Activated CD8-positive, alpha-beta T cell treated with anti-CD3 and anti-CD28 coated beads for 36 hours (primary cell): ENCODE measurements around the gene BMP6. TPM values are rescaled to one million over a fixed set of nuclear protein-coding genes. Genes with fewer than 3 reads are reported as not detected.

Source experiments
- ATAC-seq: fragments of 200-7000 bp; cut with Tn5 transposase; one replicate; pipeline ENCODE4 v1.10.0; 2021; ENCODE audit warnings: mild to moderate bottlenecking, moderate library complexity
- CTCF ChIA-PET: fragments of 350-600 bp; sonication (Branson Sonifier 250); formaldehyde crosslinking; loops from one replicate; lab custom pipeline; 2021; ENCODE audit warnings: antibody characterized with exemption; lab: Charles Lee
- POLR2A ChIA-PET: fragments of 350-600 bp; sonication (Branson Sonifier 250); formaldehyde crosslinking; loops from one replicate; lab custom pipeline; 2021; ENCODE audit warnings: antibody characterized with exemption; lab: Charles Lee
- DNase-seq: peaks from one replicate; pipeline ENCODE4 v3.0.0-alpha.2; 2020
- H3K27ac Mint-ChIP-seq: one replicate; pipeline ENCODE4 v1.8.0; 2021; ENCODE audit warnings: mild to moderate bottlenecking, mixed read lengths
- H3K27me3 Mint-ChIP-seq: one replicate; pipeline ENCODE4 v1.8.0; 2021; ENCODE audit warnings: mixed read lengths
- H3K36me3 Mint-ChIP-seq: one replicate; pipeline ENCODE4 v1.8.0; 2021; ENCODE audit warnings: low read depth, mixed read lengths
- H3K4me1 Mint-ChIP-seq: one replicate; pipeline ENCODE4 v1.8.0; 2021; ENCODE audit warnings: low read depth, mixed read lengths
- H3K4me3 Mint-ChIP-seq: one replicate; pipeline ENCODE4 v1.8.0; 2021; ENCODE audit warnings: mild to moderate bottlenecking, moderate library complexity, mixed read lengths
- H3K9me3 Mint-ChIP-seq: one replicate; pipeline ENCODE4 v1.8.0; 2021; ENCODE audit warnings: mixed read lengths
- CTCF ChIP-seq: fragments of 200-600 bp; IDR thresholded peaks from one replicate; pipeline ENCODE4 v1.8.0; 2022; ENCODE audit warnings: antibody characterized with exemption, mild to moderate bottlenecking
- intact Hi-C: fragments of 100-400 bp; cut with micrococcal nuclease; formaldehyde crosslinking; loops from one replicate; pipeline ENCODE4 v1.10.0; 2022
- total RNA-seq, 2 experiments: library from RNA; stranded (reverse); gene quantifications; one replicate each; pipeline ENCODE4 v1.2.3, GENCODE V29; 2021

BMP6 gene
- total RNA-seq, 2 experiments from 2014 or later, result 0.09 to 0.18 TPM

GRCh38 chr6:7902867-7903266 is 177.0 kb downstream of the BMP6 start:
- ChIA-PET CTCF (interaction anchor here (0.9 to 1.2 kb wide), 2 partner anchors 90 to 156 kb away, joined by 3 read pairs; no protein-coding TSS in a partner anchor), POLR2A (no interaction called here)
- DNase-seq (no peak), ATAC-seq (no peak)
- H3K36me3 Mint-ChIP-seq, result peaks cover 44% of the 10 kb centered on the region
- H3K27me3 Mint-ChIP-seq, result no peaks in the 10 kb centered on the region
- no peaks in the 10 kb centered on the region for H3K9me3 Mint-ChIP-seq
- H3K4me1 Mint-ChIP-seq, result peaks cover 6% of the 10 kb centered on the region
- H3K27ac Mint-ChIP-seq, result no peak overlapping the region
- intact Hi-C loops, result no loop called here
- H3K4me3 Mint-ChIP-seq, result no peak overlapping the region
- TF ChIP-seq CTCF, result no peak

DNA sequence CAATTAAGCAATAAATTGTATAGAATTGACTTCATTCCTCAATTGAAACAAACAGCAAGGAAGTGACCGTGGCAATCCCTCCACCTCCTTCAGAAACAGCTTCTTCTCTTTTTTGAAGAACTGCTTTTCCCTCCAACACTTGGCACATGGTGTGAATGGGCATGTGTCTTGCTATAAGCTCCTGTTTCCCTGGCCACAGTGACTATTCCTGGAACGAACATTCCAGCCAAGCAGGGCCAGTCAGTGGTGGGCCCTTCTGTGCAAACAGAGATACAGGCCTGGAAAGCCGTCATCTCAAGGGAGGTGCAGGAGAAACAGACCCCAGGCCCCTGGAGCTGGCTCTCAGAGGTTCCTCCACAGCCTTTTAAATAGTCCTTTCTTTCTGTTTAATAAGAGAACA is 177.8 kb downstream of the BMP6 start:
- TF ChIP-seq CTCF, result no peak
- Mint-ChIP-seq H3K4me1 (peaks cover 7% of the 10 kb centered on the region), H3K27ac (no peak overlapping the region), H3K9me3 (no peaks in the 10 kb centered on the region), H3K36me3 (peaks cover 36% of the 10 kb centered on the region), H3K4me3 (no peak overlapping the region), H3K27me3 (no peaks in the 10 kb centered on the region)
- intact Hi-C loops, result no loop called here
- ATAC-seq (no peak), DNase-seq (no peak)
- CTCF ChIA-PET, result no interaction called here
- POLR2A ChIA-PET, result no interaction called here

DNA sequence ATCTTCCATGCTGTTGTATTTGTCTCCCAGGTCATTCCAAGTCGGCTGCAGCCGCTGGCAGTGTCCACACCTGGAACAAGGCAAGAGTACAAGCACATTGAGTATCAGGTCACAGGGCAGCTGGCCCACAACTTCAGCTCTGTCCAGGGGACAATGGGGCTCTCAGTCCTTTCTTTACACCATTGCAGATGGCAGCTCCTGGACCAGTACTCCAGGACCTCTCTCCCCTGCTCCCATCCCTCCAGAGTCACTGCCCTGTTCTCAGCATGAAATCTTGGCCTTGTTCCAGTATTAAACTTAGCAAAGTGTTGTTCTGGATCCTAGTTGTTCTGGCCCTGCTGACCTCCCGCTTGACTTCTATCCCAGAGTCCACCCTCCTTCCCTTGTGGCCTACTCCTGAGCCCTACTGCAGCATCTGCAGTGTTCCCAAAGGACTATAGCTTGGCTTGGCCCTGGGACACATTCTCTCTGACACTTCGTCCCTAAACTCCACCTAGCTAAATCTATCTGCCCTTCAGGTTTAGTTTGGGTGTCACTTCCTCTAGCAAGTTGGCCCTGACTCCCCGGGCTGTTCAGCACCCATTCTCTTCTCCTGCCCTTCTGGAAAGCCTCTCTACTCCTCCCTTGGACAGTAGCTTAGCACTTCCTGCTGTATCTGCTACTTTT is 178.9 kb downstream of the BMP6 start:
- H3K36me3 Mint-ChIP-seq, result peaks cover 33% of the 10 kb centered on the region
- no peak for TF ChIP-seq CTCF
- H3K27ac Mint-ChIP-seq, result peak overlapping the region; percentile 25

GRCh38 chr6:7905416-7905815 is 179.5 kb downstream of the BMP6 start:
- no peak for ATAC-seq
- Mint-ChIP-seq H3K4me1 (peaks cover 14% of the 10 kb centered on the region), H3K4me3 (no peak overlapping the region), H3K36me3 (peaks cover 31% of the 10 kb centered on the region), H3K27me3 (no peaks in the 10 kb centered on the region), H3K9me3 (no peaks in the 10 kb centered on the region), H3K27ac (no peak overlapping the region)
- TF ChIP-seq CTCF, result no peak
- intact Hi-C loops, result no loop called here
- ChIA-PET CTCF (no interaction called here), POLR2A (no interaction called here)
- no peak for DNase-seq

More for the DNA sequence above, 178.9 kb downstream of the BMP6 start:
- H3K27me3 Mint-ChIP-seq, result no peaks in the 10 kb centered on the region
- intact Hi-C loops, result no loop called here
- ATAC-seq (no peak), DNase-seq (no peak)
- peaks cover 14% of the 10 kb centered on the region for H3K4me1 Mint-ChIP-seq
- H3K9me3 Mint-ChIP-seq, result no peaks in the 10 kb centered on the region
- POLR2A ChIA-PET, result no interaction called here
- no peak overlapping the region for H3K4me3 Mint-ChIP-seq
- CTCF ChIA-PET, result interaction anchor here (0.7 kb wide), 1 partner anchor 91 kb away, joined by 3 read pairs; no protein-coding TSS in a partner anchor

DNA sequence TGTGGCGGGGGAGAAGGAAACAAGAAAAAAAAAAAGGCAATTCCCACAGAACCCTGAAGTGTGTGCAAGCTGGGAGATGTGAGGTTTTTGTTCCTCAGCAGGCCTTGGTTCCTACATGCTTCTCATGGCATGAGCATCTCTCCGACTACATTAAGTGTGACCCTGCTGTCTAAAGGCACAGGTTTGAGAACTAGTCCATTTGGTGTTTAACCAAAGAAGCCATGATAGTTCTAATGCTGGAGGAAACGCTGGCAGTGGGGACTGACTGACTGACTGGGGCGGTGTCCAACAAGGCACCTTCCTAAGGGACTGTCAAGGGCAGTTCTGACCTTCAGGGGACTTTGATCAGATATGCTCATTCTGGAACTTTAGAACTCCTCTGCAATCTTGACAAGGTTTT is 180.8 kb downstream of the BMP6 start:
- ChIA-PET POLR2A (no interaction called here), CTCF (no interaction called here)
- H3K36me3 Mint-ChIP-seq, result peaks cover 26% of the 10 kb centered on the region
- TF ChIP-seq CTCF, result no peak
- ATAC-seq (no peak), DNase-seq (no peak)
- H3K9me3 Mint-ChIP-seq, result no peaks in the 10 kb centered on the region
- peaks cover 14% of the 10 kb centered on the region for H3K4me1 Mint-ChIP-seq
- no peaks in the 10 kb centered on the region for H3K27me3 Mint-ChIP-seq
- H3K4me3 Mint-ChIP-seq, result no peak overlapping the region
- intact Hi-C loops, result no loop called here
- no peak overlapping the region for H3K27ac Mint-ChIP-seq
